HG03439 (cell line): ENCODE data around the gene AUTS2.
A peak's percentile ranks its signal among the peaks of the same experiment; 100 is the strongest.

Source experiments
- ATAC-seq: cut with Tn5 transposase; IDR thresholded peaks from one replicate; pipeline ENCODE4 v1.9.1; 2021; ENCODE audit warnings: mild to moderate bottlenecking, moderate library complexity; ENCODE audit not compliant: unreplicated experiment

AUTS2 gene

DNA sequence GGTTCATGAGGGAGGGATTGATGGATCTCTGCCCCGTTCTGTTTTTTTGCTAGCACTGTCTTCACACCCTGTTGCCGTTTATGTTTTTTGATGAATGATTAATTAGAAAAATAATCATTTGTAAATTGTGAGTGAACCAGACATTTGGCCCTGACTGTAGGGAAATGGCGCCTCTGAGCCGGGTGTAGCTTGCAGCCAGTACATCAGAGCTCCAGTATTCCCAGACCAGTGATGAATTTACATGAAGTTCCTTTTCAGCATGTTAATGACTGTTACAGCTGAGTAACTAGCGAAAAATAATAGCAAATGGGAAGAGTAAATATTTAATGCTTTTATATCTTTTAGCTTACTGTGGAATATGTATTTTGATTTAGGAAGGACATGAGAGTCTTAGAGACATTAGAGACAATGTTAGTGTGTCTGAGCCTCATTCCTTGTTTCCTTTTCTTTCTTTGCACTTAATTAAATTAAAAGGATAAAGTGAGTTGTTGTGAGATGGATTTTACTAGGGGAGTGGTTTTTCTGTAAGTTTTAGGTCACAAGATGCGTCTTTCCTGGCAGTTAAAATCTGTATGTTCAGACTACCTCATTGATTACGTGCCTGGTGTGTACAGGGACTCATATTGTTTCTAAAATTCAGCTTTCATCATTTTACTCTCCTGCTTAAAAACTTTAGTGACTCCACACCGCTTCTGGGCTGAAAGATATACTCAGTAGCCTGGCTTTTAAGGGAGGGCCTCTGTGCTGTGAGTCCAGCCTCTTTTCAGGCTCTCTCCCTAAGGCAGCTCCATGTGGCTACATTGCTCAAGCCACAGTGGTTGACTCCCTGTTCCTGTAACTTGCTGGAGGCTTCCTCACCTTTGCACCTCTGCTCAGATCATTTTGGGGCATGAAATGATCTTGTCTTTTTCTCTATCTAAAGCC is 86.4 kb downstream of the AUTS2 start:
- ATAC-seq = no peak

DNA sequence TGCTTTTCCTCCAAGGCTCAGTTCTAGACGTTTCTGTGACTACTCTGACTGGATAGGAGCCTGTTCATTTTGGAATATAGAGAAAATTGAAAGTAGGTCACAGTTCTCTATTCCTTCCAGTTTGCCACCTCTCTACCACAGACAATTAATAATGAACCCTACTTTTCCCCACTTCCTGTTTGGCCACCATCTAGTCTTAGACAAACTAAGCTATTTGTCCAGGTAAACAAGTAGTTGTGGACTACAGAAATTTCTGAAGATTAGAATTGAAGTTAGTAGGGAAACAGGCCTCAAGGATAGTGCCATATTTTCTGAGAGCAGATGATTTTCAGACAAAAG is 87.0 kb downstream of the AUTS2 start:
- ATAC-seq = no peak

DNA sequence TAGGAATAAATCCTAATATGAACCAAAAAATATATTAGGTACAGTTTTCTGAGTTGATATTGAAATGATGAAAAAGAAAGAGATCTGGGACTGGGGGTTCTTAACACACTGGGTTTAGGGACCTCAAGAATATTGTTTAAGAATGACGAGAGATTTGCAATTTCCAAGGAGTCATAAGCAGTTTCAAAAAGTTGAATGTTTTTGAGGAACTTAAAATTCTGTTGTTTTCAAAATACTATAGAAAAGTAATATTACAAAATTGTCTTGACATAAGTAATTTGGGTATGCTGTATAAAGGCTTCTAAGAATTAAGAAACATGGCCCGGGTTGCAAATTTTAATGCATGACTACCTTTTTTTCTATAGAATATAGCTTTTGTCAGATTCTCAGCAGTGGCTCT is 88.1 kb downstream of the AUTS2 start:
- ATAC-seq = no peak

DNA sequence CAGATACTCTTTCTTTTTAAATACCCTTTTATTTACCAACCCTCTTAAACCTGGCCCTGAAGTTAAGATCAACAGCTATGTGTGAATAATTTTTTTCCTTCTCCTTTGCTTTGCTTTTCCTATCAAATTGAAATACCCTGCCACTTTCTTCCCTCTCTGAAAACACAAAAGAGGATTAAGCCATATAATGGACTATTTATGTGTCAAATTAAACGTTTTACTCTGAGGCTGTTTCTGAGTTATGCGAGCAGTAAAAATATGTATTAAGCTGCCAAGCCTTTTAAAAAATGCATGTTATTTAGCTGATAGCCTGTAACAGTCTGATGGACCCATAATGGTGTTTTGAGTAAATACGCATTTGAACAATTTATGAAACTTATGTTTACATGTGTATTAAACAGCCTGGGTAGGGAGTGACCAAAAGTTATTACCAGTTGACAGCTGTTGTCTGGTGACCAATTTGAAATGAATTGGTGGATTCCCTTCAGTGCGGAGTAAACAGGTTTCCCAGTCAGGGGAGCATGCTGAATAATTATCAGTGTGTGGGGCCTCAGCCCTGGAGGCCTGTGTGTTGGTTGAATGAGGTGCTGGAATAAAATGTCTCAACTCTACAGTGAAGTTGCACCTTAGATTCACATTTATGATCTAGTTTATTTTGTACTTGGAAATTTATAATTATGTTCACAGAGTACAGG is 89.6 kb downstream of the AUTS2 start:
- ATAC-seq = no peak

DNA sequence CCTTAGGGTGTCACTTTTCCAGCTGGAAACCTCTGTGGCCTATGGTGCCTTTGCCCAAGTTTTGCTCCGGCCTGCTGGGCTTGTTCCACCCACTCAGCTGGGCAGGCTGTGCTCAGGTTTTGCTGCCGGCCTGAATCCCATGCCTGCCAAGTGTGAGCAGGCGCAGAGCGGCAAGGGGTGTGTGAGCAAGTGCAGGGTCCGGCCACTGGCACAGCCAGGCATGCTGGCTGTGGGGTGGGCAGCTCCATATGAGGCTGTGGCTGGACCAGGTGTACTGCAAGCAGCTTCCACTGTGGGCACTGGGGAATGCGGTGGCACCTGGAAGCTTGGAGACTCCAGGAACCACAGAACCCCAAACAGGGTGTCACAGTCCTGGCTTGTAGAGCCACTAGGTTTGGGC is 92.1 kb downstream of the AUTS2 start:
- ATAC-seq = no peak

DNA sequence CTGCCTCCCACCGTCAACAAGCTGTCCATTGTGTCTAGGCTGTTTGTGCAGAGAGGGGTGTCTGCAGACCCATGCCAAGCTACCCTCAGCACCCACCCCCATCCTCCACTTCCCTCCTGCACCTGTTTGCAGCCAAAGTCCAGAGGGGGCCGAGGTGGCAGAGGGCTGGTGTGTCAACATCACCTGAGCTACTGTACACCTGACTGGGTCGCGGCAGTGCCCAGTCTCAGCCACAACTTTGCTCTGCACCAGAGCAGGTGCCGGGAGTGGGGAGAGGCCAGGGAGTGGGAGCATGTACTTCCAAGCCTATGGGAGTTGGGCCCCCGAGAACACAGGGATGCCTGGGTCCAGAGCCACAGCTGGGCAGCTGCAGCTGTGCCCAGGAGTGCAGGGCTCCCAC is 93.1 kb downstream of the AUTS2 start:
- ATAC-seq = no peak

DNA sequence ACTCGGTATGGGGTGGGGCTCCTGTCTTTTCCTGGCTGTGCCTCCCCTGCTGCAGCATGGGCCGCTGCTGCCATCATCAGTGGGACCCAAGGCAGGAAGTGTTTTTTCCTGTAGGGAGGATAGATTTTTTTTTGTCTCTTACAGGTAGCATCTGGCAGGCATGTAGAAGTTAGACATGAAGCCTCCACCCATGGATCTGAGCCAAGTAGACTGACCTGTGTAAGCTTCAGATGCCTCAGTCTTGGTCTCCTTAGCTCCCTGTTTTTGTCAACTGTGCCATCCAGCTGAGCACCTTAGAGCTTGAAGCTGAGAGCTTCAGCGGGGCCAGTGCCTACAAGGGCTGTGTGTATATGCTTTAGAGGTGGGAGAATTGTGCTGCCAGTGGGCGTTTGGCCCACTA is 93.5 kb downstream of the AUTS2 start:
- ATAC-seq = no peak

DNA sequence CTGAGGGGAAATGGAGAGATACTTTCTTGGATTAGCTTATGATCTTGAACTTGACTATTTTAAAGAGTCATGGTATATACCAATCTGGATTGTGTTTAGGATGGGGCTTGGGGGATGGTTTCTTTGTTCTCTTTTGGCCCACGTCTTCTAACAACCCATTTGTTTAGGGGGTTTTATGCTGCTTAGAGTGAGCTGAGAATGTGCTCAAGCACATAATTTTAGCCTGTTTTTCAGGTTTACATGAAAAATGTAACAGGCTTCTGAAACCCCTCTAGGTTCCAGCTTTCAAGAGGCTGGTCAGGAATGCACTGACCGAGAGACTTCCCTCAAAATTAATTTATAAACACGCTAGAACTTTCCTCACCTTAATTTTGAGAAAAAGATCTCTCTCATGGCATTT is 94.3 kb downstream of the AUTS2 start:
- ATAC-seq = no peak

DNA sequence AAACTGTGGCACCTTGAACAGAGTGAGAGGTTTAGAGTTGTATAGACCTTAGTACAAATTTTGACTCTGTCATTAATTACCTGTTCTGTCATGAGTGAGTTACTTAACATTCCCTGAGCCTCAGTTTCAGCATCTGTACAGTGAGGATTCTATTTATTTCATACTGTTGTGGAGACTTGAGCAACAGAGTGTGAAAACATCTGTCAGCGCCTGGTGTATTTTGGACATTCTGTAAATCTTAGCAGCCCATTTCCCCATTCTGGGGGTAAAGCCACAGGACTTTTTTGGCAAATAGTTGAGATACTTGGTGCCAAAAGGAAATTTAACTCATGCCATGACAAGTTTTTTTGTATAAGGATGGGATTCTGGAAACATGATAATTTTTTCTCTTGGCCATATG is 94.8 kb downstream of the AUTS2 start:
- ATAC-seq = no peak

DNA sequence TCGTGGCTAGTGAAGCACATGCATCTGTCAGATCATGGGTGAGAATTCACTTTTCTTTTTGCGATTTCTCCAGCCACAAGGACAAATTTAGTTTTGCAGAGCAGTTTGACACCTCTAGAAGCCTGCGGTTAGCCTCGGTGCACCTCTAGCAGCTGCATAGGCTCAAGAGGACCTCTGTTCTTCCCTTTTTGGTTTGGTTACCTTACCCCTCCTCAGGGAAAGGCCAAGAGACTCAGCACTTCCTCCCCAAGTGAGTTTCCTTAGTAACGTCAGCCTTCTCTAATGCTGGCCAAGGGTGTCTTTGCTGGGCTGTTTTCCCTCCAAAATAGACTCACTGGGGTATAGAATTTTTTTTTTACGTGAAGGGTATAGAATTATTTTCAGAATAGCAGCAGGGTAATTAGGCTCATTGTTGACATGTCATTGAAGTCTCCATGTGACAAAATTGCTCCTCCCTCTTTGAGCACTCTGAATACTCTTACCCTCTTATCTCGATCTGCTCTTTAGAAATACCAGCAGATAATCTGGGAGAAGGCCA is 97.8 kb downstream of the AUTS2 start:
- peak; percentile 77 for ATAC-seq

DNA sequence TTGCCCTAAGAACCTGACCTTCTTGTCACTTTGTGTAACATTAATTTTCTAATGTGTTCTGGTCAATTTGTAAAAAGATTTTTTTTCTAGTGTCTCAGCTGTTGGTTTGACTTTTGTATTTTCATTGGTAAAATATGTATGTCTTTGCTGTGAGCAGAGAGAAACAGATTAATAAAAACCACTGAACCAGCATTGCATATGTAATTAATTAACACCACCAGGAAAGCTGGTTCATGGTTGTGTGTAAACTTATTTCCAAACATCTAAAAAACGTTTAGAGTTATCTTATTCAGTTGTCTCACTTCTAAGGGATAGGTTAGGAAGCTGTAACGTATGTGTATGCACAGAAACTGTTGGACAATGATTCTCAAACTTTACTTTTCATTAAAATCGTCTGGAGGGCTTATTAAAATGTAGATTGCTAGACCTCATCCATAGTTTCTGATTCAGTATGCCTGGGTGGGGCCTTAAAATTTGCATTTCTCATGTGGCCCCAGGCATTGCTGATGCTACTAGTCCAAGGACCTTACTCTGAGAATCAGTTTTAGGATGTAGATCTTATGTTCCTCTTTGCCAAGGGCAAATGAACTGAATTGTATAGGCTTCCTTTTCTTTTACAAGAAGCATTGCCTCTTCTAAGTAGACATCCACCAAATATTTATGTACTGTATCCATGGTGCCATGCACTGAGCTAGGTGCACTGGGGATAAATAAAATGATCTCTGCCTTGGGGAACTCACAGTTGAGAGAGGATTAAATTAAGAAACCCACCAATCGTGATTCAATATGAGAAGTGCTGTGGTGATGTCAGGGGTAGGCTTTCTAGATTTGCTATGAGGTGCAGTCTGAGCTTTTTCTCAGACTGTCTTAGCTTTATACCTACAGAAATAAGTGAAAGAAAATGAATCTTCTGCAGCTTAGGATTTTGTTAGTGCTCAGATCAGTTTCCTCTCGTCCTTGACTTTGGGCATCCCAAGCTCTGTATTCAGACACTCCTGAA is 98.7 kb downstream of the AUTS2 start:
- ATAC-seq = no peak

DNA sequence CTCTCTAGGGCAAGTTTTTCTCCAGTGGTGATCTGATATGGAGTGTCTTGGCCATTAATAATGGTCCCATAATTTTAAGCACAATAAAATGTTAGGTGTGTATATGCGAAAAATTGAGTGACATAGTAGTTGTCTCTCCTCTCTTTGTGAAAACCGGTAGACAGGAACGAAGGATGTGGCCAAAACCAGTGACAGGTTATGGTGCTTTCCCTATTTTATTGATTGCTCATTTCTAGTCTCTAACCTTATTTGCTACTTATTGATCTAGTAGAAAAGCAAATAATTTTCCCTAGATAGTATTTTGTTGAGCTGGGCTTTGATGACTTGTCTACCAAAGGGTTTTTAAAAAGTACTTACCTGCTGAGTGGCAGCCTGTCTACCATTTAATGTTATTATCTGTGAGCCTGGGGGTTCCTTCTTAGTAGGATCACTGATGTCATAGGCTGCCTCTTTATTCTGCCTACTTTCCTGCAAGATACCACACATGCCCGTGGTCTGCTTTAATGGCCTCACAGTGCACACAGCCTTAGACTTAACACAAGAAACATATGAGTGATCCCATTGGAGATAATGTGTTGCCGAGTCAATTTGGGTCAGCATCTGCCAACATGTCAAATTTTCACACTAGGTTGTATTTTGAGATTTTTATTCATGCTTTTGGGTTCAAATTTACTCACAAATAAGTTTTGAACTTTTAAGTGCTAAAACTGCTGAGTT is 100.0 kb downstream of the AUTS2 start:
- no peak for ATAC-seq

DNA sequence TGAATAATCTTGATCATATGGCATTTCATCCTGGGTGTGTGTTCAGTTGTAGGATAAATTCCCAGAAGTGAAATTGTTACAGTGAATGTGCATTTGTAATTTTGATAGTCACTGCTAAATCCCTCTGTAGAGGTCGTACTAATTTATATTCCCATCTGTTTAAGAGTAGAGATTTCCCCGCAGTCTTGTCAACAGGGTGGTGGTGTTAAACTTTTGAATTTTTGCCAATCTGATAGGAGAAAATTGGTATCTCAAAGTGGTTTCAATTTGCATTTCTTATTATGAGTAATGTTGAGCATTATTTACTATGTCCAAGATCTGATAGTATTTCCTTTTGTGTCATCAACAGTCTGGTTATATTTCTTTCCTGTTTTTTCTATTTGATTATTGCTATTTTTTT is 101.7 kb downstream of the AUTS2 start:
- ATAC-seq = no peak

DNA sequence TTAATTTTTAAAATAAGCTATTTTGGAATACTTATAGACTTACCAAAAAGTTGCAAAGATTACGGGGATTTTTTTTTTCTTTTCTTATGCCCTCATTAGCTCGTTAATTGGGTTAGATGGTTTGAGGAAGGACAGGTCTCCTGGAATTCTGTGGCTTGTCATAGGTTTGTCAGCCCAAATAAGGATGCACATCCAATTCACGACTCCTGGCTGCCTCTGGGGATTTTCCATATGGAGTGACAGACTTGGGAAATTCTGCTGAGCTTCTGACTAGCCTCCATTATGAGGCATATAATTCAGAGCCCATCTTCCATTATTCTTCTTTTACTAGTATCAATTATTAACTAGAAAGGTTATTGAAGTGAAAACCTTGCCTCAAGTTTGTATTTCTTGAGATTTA is 102.1 kb downstream of the AUTS2 start:
- ATAC-seq = no peak

DNA sequence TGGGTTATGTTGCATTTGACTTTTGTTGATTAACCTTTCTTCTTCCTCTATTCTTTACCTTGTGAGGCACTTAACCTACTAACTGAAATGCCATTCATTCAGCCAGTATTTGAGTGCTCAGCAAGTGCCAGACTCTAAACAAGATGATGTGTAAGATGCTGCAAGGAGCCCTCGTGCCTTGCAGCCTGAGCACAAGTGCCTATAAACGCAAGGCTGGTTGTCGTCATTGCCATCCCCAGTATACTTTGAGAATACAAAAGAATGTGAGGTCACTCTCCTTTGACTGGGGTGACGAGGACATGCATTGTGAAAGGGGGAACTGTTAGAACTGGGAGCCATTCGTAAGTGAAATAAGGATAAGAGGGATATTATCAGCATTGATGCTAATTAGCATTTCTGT is 103.0 kb downstream of the AUTS2 start:
- ATAC-seq = no peak

DNA sequence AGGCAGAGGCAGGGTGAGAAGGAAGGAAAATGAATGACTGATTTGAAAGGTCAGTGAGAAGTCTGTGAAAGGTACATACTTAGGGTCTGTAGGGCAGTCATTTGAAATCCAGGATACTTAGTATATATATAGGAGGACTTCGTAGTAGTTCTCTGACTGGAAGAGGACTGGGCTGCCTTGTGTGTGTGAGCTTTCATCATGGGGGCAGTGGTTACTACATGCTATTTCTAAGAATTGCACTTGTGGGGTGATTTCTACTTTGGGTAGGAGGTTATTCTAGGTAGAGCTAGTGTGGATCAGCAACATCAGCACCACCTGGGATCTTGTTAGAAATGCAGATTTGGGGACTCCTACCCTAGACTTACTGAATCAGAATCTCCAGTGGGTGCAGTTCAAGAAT is 104.1 kb downstream of the AUTS2 start:
- no peak for ATAC-seq

DNA sequence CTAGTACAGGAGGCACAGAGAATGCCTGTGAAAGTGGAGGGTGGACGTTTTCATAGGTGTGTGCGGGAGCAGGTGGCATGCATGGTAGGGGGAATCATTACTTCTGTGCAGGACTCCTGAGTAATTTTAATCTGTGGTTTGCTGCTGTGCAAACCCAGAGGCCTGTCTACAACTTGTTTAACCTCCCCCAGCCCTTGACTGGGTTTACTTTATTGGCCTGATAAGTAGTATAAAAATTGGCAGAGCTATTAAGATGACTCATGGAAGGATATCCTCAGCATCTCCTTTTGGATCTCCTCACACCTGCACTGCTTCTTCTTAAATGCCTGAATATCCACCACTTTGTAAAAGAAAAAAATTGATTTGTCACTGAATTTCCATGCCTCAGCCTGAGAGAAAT is 104.8 kb downstream of the AUTS2 start:
- no peak for ATAC-seq

DNA sequence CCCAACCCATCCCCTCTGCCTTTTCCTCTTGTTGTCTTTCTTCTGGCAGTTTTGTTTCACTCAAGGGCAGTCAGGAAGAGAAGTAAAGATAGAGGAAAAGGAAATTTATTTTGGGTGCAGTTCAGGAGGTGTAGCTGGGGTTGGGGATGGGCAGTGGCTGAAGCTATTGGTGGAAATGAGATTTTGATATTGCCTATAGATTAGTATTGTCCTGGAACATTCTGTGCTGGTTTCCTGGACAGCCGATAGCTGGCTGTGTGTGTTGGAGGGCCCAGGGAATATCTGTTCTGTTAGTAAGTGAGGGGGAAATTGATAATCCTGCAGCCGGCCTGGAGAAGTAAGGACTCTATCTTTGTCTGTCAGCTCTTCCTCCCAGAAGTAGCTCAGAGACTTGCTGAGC is 107.8 kb downstream of the AUTS2 start:
- no peak for ATAC-seq

DNA sequence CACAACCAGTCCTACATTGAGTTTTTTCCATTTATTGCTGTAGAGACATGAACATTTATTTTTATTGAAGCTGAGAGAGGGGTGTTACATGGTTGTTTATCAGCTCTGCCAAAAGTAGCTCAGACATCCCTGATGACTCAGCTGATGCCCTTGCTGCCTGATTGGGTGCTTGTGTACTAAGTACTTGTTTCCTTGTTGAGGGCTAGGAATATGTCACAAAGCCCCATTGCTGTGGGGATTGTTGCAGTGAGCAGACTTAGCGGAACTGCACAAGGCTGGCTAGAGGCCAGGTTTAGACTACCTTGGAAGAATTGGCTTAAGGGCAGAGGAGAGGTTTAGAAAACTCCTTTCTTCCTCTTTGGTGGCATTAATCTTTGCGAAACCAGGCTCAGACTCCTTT is 110.6 kb downstream of the AUTS2 start:
- no peak for ATAC-seq

DNA sequence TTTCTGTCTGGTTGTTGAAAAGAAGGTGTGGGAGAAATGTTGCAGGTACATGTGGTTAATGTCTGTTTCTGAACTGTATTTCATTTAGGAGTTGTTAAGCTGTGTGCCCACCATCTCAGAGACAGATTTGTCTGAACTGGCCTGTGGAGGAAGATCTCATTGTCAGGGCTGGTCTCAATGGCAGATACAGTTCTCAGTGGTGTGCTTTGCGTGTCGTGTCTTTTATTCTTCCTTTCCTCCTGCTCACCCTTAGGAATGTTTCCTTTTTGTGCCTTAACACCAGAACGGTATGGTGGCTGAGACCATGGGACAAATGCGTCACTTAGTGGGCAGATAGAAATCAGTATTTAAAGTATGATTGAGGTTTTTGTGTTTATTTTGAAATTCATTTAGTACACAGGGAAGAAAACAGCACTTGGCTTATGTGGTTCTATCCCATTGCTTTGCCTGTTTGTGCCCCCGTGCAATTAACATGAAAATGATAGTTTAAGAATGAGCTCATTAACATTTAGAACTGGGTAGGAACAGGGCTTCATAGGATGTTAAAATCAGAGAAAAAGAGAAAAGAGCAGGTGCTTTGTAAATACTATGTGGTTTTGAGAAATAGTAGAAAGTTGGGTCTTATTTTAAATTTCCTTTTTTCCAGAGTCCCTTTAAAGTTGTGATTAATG is 112.6 kb downstream of the AUTS2 start:
- no peak for ATAC-seq
